Stimulated activated CD8-positive, alpha-beta memory T cell treated with anti-CD3 and anti-CD28 coated beads, Interleukin-4, amount 100 ng/mL, for 24 hours (primary cell): ENCODE measurements around the gene TTLL5.
"Not testable (repeated sequence)": the region's sequence is repeated elsewhere in the genome, so short reads cannot be mapped to it uniquely, and the experiment has no call there.

Experiments
- DNase-seq: peaks from one replicate; pipeline ENCODE4 v3.0.0-alpha.2; 2020; ENCODE audit warnings: low read depth

TTLL5 gene

DNA sequence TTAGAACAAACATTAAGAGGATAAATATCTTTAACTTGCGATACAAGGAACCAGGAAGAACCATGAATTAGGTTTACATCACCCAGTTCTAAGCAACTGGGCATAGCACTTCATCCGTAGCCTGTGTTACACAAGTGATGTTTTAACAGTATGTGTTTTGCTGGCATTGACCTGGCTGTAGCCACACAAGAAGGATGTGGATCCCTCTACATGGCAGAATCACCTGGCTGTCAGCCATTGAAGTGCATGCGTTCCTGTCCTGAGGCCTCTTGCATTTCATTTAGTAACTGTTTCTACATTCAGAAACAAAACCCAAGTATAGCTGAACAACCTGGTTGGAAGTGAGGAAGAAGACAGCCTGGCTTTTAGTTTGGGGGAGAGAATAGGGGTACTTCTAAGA lies 248.6 kb downstream of the TTLL5 start:
- no peak for DNase-seq

DNA sequence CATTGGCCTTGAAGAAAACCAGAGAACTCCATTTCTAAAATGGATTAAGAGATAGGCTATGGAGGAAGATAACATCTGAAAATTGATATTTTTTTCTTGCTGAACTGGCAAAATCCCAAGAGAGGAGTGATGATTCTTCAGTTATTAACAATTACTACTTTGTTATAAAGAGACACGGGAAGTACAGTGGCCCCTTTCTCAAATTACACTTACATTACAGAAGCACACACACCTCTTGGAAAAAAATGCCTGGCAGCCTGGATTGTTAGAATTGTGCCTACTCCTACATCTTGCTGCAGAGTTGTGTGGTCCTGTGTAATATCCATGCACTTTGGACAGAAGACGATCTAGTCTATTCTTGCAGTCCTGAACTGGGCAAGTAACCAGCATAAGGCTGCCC lies 249.0 kb downstream of the TTLL5 start:
- no peak for DNase-seq

DNA sequence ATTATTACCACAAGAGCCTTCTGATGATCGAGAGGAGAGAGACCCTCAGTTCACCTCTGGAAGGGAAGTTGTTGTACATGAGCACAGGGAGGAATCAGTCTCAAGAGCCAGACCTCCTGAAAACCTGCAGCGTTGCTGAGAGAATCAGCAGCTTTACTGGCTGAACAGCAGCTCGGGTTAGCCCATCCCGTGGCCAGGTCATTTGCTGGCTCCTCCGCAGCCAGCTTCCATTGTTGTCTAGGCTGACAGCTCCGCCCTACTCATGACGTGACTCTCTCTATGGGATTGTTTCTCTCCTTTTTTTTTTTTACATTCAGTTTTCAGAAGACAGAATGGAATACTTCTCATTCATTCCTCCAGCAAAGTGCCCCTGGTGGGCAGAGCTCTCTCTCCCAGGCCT lies 250.8 kb downstream of the TTLL5 start:
- DNase-seq, result no peak

DNA sequence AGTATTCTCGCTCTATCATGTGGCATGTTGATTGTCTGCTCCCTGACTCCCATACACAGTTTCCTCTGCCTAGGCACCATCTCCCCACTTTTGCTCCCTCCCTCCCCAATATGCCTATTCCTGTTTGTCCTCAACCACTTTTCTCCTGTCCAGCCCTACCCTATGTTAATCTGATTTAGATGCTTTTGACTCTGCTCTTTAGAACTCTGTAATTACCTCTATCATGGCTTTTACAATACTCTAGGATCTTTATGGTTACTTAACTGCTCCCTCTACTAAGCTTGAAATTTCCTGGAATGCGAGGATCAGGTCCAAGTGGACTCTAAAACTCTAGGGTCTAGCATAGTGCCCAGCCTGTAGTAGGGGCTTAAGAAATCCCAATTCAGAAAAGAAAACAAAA lies 252.1 kb downstream of the TTLL5 start:
- DNase-seq, result no peak

DNA sequence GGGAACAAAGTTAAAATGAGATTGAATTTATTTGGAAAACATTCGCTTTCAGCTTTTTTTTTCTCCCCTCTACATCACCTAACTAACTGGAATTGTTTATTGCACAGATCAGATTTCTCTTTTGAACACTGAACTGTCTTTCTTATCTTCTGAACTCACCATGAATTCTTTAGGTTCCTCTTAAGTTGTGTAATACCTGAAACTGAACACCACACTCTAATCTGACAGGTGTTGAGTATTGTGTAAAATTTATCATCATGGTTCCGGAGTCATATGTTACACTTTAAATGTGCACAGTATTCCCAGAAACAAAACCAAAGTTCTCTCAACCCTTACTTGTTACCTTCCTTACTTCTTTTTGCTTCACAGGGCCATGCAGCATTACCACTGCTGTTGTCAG lies 254.0 kb downstream of the TTLL5 start:
- no peak for DNase-seq

- DNase-seq, result no peak
Observed at GRCh38 chr14:75917322-75917945, 256.4 kb downstream of the TTLL5 start.

GRCh38 chr14:75917946-75918335 lies 256.9 kb downstream of the TTLL5 start:
- DNase-seq, result no peak

- DNase-seq, result not testable (repeated sequence)
Observed at GRCh38 chr14:75920421-75920820, 259.4 kb downstream of the TTLL5 start.

DNA sequence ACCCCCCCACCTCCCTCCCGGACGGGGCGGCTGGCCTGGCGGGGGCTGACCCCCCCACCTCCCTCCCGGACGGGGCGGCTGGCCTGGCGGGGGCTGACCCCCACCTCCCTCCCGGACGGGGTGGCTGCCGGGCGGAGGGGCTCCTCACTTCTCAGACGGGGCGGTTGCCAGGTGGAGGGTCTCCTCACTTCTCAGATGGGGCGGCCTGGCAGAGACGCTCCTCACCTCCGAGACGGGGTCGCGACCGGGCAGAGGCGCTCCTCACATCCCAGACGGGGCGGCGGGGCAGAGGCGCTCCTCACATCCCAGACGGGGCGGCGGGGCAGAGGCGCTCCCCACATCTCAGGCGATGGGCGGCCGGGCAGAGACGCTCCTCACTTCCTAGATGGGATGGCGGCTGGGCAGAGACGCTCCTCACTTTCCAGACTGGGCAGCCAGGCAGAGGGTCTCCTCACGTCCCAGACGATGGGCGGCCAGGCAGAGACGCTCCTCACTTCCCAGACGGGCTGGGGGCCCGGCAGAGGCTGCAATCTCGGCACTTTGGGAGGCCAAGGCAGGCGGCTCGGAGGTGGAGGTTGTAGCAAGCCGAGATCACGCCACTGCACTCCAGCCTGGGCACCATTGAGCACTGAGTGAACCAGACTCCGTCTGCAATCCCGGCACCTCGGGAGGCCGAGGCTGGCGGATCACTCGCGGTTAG lies 264.2 kb downstream of the TTLL5 start:
- DNase-seq, result not testable (repeated sequence)

GRCh38 chr14:75926431-75927115 lies 265.5 kb downstream of the TTLL5 start:
- no peak for DNase-seq

DNA sequence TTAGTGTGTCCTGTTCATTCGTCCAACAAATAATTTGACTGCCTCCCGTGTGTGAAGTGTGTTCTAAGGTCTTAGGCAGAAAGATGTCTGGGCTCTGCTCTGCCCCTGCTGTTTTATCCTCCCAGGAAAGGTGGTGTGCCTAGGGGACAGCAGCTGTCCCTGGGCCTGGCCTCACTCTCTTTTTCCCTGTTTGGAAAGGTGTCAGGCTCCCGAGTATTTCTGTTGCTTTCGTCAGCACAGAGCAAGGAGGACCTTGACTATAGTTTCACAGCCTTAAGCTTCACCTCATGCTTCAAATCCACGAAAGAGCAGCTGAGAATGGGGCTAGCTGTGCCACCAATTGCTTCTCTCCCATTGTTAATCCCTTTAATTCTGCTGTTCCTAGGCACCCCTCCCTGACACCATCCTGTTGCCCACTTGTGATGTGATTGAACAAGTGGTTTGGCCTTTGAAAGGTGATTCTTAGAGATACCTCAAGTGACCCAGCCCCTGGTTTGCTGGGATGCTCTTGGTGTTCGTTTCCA lies 266.6 kb downstream of the TTLL5 start:
- DNase-seq, result no peak

DNA sequence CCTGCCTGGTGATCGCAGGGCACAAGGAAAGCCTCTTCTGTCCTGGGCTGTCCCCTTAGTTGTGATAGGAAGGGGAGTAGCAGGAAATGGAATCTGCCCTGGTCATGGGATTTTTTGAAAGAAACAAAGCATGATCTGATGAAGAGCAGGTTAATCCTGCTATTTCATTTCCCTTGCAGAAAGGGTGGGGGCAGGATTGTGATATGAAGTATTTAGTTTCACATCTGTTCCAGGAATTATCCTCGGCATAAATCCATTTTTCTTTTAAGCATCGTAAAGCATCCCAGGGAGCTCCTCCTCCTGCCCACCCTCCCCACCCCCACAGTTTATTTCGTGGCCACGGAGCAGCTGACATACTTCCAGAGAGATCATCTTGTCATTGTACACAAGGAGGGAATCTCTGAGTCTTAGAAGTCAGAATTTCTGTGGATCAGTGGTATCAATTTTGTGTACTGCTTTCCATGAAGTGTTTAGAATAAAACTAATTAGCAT lies 267.7 kb downstream of the TTLL5 start:
- DNase-seq, result no peak

DNA sequence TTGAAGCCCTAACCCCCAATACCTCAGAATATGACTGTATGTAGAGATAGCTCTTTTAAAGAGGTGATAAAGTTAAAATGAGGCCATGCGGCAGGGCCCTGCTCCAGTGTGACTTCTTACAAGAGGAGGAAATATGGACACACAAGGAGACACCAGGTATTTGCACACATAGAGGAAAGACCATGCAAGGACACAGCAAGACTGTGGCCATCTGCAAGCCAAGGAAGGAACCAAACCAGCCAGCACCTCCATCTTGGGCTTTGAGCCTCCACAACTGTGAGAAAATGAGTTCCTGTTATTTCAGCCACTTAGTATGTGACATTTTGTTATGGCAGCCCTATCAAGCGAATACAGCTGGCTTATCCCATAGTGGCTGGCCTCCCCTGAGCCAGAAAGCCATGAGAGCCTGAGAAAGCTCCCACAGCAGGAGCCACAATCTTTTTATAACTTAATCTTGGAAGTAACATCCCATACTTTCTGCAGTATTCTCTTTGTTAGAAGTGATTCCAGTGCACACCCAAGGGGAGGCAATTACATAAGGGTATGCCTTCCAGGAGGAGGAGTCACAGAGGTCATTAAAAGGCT lies 272.8 kb downstream of the TTLL5 start:
- DNase-seq, result no peak

DNA sequence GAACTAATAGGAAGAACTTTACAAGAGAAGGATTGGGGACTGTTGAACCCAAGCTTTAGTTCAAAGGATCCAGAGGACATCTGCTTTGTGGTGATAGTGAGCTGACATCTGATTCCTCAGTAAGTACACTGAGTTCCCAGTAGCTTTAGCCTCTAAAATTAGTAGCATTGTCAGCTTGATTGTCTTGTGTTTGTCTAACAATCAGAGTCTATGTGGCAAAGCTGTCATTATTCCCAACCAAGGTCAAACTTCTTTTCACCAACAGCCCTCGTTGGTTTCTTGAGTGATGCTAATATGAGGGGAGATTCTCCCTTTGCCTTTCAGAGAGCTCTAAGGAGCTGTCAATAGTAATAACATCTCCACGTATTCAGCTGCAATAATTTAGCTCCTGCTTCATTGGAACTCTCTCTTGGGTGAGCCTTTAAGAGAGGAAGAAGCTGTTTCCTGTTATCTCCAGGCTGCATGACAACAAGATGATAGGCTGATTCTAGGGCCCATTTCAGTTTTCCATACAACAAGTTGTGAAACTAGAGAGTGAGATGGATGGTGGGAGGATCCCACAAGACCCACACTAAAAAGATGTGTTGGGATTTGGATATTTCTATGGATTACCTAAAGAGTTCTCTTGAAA lies 274.1 kb downstream of the TTLL5 start:
- DNase-seq, result no peak

DNA sequence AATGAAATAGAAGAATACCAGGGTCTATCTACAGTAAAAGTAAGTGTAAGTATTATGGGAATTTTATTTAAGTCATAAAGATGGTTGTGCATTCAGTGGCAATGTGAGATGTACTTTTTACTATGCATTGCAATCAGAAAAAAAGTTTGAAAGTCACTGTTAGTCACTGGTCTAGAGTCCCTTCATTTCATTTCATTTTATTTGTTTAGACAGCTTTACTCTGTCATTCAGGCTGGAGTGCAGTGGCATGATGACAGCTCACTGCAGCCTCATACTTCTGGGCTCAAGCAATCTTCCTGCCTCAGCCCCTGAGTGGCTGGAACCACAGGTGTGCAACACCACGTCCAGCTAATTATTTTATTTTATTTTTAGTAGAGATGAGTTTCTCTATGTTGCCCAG lies 278.2 kb downstream of the TTLL5 start:
- no peak for DNase-seq

- no peak for DNase-seq
Observed at GRCh38 chr14:75941030-75941429, 280.0 kb downstream of the TTLL5 start.

DNA sequence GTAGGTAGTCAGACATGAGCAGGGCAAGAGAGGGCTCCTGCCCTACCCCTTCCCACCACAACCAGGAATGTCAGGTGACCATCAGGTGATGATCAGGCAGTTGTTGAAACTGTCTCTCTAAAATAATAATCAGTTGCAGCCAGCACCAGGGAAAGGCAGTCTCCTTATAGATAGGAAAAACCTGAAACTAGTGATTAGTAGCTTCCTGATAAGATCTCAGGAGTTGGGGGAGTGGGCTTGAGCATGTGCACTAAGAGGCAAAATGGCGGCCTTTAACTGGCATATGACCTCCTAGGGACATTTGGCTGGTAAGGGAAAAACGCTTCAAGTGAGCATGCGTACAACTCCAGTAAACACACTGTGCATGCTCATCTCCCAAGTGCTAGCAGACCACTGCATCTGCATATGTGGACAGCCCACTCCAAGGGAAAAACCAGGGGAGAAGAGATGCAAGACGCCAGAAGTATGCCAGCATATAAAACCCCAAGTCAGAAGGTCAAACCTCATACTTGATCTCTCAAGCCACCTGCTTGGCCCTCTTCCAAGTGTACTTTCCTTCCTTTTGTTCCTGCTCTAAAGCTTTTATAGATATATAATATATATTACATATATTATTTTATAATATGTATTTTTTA lies 283.7 kb downstream of the TTLL5 start:
- DNase-seq, result no peak

- DNase-seq, result no peak
Observed at GRCh38 chr14:75946785-75947184, 285.7 kb downstream of the TTLL5 start.

- no peak for DNase-seq
Observed at GRCh38 chr14:75952489-75952888, 291.4 kb downstream of the TTLL5 start.

GRCh38 chr14:75959031-75959430 lies 298.0 kb downstream of the TTLL5 start:
- DNase-seq, result no peak

DNA sequence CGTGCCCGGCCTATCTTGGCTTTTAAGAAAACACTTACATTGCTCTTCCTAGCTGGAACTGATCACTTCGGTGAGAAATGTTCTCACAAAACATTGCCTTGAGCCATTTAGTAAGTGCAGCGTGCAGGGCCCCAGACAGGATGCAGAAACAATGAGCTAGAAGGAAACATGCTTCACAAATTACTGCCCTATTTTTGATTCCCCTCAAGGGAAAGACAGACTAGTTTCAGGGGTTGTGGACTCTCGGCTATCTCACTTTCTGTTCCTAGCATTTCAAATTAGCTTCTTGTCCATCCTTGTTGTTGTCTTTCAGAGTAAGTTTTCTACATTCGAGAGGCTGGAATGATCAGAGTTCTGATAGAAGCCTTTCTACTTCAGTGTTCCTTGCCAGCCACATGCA lies 299.2 kb downstream of the TTLL5 start:
- no peak for DNase-seq

- no peak for DNase-seq
Observed at GRCh38 chr14:75961662-75962061, 300.6 kb downstream of the TTLL5 start.
